ENCODE results near the gene DGKI.

DGKI gene

DNA sequence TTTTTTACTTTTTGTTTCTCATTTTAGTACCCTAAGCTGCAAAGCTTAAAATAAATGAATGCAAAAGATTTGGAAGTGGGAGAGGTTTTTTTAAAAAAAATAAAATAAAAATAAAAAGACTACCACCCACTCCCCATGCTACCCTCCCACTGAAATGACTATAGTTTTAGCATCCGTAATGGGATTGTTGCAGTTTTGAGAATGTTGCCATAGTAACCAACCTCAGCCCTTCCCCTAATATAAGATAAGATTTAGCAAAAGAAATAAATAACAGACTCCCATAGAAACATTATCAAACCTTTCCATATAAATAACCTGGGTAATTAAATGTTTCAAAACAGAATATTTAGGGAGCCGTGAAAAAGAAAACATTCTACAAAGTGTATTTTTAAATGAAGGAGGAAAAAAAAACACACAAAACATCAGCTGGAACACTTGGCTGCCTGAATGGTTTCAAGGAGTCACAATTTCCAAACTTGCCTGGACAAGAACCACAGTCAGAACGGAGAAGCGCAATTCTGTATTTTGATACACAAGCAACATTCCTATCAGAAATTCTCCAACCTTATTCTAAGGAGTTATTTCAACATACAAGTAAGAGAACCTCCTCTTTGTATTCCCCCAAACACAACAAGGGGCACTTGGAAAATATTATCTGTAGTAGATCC is 57.4 kb downstream of the DGKI start:
- no peak for DNase-seq (ENCODE audit: low read depth, low spot score)

DNA sequence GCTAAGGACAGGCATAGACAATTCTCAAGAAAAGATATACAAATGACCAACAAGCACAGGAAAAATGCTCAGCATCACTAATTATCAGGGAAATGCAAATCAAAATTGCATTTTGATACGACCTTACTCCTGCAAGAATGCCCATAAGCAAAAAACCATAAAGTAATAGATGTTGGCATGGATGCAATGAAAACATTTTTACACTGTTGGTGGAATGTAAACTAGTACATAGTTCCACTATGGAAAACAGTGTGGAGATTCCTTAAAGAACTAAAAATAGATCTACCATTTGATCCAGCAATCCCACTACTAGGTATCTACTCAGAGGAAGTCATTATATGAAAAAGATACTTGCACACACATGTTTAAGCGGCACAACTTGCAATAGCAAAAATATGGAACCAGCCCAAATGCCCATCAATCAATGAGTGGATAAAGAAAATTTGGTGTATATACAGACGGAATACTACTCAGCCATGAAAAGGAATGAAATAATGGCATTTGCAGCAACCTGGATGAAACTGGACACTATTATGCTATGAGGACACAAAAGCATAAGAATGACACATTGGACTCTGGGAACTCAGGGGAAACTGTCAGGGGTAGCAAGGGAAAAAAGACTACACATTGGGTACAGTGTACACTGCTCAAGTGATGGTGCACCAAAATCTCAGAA is 59.3 kb downstream of the DGKI start:
- DNase-seq (ENCODE audit: low read depth, low spot score), result no peak

DNA sequence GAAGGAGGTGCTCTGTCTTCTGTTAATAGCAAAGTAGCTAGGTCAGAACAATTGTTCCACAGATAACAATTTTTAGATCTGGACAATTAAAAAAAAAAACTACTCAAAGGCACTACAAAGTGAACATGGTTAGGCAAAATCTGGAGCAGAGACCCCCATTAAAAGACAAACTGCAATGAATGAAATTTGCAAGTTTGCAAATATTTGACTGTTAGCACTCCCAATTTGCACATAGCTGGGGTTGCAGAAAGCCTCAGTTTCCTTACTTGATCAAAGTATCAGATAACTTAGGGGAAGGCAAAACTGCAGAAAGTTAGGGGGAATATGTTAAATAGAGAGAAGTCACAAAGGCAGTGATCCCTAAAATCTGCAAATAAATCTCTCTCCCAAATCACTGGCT is 68.3 kb downstream of the DGKI start:
- no peak for DNase-seq (ENCODE audit: low read depth, low spot score)

DNA sequence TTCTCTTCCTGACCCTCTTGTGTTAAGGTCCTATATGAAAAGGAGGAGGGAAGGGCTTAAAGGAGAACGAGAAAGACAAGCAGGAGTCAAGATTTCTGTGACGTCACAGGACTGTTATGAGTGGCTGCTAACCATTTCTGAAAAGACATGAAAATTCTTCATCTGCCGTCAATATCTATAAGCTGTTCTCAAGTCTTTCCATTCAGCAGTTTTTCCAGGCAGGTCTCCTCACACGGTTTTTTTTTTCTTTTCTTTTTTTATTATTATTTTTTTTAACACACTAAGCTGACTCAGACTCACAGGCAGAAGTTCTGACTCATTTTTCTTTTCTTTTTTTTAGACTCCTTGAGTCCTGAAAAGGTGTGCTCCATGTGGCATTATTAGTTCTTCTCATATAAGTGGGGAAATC is 72.0 kb downstream of the DGKI start:
- no peak for DNase-seq (ENCODE audit: low read depth, low spot score)

DNA sequence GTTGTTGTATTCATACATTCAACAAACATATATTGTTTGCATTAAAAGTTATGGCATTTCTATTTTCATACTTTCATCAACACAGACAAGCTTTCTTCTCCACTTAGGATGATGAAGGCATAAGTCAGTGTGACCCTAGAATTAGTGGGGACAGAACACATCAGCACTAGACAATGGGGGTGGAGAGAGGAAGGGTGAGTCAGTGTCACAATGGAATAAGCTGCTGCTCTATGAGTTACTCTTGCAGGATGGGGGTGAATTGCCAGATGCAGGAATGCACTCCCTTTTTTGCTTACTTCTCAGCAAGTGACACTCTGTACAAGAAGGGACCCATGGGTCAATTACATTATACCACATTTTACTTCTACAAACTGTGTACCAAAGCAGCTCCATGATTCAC is 74.0 kb downstream of the DGKI start:
- DNase-seq (ENCODE audit: low read depth, low spot score), result no peak

DNA sequence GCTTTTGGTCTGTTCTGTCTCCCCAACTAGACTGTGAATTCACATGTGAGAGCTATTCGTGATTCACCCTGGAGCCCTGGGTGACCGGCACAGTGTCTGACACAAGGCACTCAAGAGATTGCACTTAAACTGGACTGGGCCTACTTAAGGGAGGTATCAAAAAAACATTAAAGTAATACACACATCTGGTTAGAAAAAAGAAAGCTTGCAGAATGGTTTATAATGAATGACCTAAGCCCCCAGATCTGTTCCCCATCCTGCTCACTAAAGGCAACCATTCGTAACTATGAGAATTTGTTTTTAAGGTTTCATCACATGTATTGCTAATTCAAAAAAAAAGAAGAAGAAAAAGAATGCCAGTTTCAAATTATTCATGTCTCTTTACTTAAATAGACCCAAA is 74.5 kb downstream of the DGKI start:
- DNase-seq (ENCODE audit: low read depth, low spot score), result no peak

DNA sequence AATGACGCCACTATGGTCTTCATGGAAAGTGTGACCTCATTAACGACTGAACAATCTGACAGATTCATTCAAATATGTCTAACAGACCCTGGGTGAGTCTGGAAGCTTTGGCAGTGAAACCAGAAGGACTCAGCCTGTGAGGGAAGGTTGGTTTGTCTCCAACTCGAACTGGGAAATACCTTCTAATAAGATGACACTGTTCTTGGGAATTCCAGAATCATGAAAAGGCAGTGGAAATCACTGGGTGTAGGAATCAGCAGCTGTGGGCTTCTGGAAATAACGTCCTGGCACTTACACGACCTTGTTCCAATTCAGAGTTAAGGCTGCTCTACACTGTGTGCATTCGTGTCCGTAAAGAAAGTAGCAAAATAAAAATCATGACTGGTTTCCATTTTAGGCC is 75.1 kb downstream of the DGKI start:
- DNase-seq (ENCODE audit: low read depth, low spot score), result no peak

DNA sequence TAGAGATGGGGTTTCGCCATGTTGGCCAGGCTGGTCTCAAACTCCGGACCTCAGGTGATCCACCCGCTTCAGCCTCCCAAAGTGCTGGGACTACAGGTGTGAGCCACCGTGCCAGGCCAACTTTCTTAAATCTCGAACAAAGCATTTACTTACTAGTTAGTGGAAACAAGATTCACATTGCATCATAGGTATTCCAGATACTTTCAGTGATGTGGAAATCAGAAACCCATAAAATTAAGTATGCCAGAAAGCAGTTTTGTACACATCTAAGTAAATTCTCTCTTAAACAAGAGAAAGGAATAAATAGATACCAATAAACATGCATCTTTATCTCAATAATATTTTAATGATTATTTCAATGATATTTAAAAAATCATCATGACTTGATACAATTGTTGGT is 75.5 kb downstream of the DGKI start:
- DNase-seq (ENCODE audit: low read depth, low spot score), result no peak

DNA sequence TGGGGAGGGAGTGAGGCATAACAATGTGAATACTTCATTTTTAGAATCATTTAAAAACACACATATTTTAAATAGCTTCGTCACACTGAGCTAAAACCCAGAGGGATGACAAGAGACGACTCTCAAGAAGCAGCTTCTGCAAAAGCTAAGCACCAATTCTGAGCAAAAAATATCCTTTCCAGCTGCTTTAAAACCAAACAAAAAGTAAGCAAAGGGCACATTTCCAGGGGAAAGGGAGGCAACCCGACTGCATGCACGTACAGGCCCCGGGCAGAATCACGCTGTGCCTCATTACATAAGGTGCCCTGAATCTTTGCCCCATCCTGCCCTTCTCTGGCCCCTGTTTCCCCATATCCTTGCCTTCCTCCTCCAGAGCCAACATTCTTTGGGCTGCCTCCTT is 78.4 kb downstream of the DGKI start:
- DNase-seq (ENCODE audit: low read depth, low spot score), result no peak

DNA sequence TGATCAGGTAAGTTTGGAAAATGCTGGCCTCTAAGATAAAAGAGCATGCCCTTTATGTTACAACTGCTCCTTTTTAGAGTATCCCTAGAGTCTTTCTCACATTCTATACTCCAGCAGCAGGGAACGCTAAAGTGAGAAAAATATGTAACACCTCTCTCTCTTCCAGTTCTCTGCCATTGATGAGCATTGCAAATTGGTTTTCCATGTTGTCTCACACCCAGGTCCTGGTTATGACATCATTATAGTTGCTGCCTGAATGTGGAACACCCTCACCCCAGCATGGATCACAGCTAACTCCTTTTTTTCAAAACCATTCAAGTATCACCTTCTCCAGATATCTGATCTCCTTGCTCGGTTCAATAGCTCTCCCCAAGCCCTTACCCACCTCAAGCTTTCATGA is 84.4 kb downstream of the DGKI start:
- DNase-seq (ENCODE audit: low read depth, low spot score), result no peak

DNA sequence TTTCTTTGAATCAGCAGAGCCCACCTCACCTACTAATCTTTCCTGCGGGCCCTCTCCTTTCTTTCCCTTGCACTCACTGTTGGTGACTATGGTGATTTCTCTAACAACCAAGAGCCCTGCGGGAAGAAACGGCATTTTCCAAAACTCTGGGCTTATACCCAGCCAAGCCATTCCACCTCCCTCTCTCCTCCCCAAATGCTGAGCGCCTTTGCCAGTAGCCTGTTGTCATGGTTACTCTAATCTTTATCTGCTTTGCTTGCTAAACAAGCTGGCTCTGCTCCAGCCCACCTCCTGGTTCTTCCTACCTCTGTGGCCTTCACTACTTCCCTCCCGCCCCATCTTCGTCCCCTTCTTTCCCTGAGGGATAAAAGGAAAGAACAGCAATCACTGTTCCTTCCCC is 86.7 kb downstream of the DGKI start:
- DNase-seq (ENCODE audit: low read depth, low spot score), result peak; percentile 93

DNA sequence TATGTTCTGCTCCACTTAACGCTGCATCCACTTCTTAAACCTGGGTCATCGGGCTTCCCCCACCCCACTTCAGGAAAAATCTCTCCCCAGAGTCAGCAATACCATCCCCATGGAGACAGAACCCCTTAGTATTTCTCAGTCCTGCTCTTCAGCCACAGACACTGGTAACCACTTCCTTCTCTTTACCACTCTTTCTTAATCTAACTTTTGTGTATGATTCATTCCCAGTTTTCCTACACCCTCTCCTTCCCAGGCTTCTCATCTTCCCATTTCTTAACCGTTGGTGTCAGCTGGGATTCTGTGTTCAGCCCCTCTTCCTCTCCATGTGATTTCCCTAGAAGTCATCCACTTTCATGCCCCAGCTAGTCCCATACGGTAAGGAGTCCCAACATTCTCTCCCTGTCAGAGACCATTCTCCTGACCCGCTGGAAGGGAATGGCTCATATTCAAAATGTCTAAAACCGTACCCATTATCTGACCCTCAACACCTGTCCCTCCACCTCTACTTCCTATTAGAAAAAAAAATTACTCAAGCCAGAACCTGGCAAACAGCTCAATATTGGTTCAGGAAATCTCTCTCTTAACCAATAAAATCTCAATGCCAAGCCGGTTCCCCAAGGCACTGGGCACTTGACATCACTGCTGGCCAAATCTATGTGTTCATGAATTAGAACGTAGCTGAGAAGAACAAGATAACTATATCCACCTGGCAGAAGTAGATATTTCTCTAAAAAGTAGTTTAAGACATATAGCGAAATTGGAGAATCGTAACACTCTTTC is 89.4 kb downstream of the DGKI start:
- no peak for DNase-seq (ENCODE audit: low read depth, low spot score)

DNA sequence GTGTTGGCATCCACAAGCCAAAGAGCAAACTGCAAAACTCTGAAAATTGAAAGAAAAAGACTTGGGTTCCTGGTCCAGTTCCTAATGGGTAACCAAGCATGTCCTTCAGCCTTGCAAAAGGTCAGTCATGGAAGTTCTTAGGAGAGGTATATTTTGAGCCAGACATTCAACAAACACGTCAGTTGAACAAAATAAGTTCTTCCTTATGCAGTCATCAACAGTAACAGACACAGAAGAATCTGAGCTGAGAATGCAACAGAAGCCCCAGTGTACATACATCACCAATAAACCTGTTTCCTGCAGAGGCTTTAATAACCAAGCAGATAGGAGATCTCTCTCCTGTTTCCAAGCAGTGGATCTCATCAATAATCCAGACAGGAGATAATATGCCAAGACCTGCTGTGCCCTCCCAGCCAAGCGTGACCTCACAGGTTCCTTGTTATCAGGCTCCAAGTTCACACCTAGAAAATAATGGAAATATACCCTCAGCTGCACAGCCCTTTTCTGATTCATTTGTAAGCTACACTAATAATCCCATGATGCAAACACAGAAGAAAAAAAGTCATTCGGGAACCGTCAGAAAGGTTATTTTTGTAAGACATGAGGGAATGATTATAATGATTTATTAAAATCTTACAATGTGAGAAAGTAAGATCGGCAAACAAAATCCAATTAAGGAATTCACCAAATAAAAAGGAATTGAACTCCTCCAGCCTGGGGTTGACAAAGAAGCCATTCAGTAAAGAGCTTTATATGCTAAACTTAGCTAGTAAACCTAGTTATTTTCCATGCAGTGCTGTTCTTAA is 90.7 kb downstream of the DGKI start:
- no peak for DNase-seq (ENCODE audit: low read depth, low spot score)

DNA sequence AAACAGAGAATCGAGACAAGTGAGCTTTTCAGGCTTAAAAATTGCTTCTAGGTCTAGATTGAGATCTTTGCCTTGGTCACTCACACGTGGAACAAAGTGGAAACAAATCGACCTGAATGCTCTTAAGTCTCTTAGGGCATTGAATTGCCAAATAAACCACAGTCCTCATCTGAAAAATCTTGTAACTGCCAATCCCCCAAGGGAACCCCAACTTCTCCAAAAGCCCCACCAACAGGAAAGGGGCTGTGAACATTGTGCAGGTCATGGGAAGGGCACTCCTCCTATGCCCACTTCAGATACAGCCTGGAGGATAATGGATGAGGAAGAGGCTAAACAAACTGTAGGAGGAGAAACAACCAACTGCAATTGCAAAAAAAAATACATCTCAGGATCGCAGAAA is 91.3 kb downstream of the DGKI start:
- DNase-seq (ENCODE audit: low read depth, low spot score), result no peak

DNA sequence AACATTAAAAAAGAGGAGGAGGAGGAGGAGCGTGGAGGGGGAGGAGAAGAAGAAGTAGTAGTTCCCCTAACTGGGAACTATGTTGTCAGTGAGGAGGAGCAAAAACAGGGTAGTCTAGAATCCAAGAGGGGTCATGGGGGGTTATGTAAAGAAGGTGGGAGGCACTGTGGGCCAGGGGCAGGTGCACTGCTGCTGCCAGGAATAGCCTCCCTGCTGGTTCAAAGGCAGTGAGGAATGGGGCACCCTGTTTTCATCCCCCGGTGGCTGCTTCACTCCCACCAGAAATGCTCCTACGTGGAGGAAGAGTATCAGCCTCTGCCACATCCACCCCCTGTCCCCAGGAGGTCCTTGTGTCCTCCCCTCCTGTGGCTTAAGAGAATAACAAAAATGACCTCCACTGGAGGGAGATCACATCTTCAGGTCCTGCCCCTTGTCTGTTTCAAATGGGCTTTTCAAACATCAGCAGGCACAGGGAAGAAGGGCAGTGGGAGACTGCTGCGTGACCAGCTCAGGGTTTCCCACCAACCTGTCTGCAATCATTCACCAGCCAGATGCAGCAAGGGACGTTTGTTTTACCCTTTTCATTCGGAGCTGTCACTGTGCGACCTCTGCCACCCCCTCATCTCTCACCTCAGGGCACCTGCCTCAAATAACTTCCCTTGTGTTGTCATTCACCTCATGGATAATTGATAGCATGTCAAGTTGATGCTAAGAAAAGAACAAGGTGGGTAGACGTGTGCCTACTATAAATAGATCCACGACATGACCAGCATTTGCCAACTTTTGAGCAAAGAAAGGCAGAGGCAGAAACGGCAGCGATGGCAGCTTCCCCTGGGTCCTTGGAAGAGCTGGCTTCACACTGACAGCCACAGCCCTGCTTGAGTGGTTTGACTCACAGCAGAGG is 92.6 kb downstream of the DGKI start:
- peak; percentile 58 for DNase-seq (ENCODE audit: low read depth, low spot score)

DNA sequence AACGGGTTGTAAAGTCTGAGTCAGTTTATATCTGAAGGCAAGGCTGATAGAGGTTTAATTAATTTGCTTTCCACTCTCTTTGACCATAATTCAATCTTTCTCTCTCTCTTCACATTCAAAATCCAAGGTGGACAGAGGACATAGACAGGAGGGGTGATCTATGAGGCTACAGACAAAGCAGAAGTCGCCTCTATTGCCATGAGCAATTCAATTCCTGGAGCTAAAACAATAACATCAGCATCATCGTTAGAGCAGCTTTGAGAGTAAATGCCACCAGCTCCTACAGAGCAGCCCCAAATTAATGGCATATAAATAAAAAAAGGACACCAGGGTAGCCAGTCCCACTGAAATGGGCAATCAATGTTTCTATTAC is 93.2 kb downstream of the DGKI start:
- DNase-seq (ENCODE audit: low read depth, low spot score), result no peak

DNA sequence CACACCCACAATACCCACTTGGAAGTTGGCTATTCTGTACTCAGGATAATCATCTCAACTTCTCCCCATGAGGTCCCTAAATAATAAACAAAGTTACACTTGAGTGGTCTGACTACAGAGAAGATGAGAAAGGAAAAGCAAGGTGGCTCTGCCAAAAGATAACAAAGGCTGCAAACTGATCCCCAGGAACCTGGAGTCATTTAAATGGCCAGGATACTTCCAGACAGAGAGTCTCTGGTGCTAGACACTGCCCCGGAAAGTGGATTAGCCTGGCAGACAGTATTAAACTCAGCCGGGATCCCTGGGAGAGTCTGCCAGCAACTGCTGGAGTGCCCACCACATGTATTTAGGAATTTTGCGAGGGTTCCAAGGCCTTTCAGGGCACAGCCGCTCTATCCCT is 93.7 kb downstream of the DGKI start:
- peak; percentile 32 for DNase-seq (ENCODE audit: low read depth, low spot score)

DNA sequence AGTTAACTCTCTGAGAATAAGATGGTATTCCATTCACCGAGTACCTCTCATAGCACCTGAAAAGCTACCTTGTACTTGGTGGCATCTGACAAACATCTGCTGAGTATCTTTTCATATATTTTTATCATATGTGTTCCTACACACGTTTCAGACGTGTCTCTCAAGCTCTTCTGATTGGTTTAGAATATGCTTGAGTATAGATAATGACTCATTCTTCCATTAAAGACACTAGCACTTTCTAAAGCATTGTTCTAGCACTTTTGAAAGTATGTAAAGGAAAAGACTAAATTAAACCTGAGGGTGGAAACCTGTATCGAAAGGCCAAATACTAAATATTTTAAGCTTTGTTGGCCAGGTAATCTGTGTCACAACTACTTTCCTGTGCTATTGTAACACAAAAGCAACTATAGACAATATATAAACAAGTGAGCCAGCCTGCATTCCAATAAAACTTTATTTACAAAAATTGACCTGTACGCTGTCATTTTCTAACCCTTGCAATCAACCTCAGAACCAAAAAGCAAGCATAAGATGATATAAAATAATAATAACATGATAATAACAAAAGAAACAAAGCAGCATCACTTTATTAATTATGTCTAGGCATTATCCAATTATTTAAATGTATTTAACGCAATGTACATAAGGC is 95.3 kb downstream of the DGKI start:
- DNase-seq (ENCODE audit: low read depth, low spot score), result no peak

DNA sequence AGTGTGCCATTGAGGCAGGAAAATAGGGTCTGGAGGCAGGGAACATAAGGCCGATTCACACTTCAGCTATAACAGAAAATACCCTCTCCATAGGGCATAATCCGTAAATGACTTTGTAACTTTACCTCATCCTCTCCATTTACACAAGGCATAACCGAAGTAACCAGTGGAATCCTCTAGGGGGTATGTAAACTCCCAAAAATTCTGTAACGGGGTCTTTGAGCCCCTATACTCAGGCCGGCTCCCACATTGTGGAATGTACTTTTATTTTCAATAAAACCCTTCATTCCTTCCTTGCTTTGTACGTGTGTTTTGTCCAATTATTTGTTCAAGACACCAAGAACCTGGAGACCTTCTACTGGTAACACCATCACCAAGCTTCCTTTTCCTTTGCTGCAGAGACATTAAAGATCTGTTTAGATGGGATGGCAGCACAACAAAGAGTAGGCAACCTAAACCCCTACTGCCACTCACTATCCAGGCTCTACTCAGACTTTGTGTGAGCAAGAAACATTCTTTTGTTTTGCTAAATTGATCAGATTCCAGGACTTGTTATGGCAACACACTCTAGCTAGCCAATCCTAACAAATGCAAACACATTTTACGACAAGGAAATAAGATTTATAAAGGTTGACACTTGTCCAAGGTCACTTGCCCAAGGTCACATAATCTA is 99.3 kb downstream of the DGKI start:
- peak; percentile 82 for DNase-seq (ENCODE audit: low read depth, low spot score)

DNA sequence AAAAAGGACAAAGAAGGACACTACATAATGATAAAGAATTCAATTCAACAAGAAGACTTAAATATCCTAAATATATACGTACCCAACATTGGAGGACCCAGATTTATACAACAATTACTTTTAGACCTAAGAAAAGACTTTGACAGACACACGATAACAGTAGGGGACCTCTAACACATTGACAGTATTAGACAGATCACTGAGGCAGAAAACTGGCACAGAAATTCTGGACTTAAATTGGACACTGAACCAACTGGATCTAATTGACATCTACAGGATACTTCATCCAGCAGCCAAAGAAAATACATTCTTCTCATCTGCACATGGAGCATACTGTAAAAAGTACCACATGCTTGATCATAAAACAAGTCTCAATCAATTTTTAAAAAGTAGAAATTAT is 103.8 kb downstream of the DGKI start:
- DNase-seq (ENCODE audit: low read depth, low spot score), result no peak

Measured in ELF-1 (cell line).